BE2C (cell line): ENCODE data around the gene WT1.
A peak's percentile ranks its signal among the peaks of the same experiment; 100 is the strongest.

Experiments
- DNase-seq: peaks from one replicate; pipeline ENCODE4 v3.0.0-alpha.2; 2020
- H3K27me3 ChIP-seq: fragments of 250-450 bp; sonication (Bioruptor Pico); 2 replicates; pipeline ENCODE4 v1.5.1; 2020; ENCODE audit warnings: mild to moderate bottlenecking
- H3K36me3 ChIP-seq: fragments of 250-450 bp; sonication (Bioruptor Pico); 2 replicates; pipeline ENCODE4 v1.5.1; 2020; ENCODE audit warnings: mild to moderate bottlenecking
- H3K4me1 ChIP-seq: fragments of 250-450 bp; sonication (Bioruptor Pico); 2 replicates; pipeline ENCODE4 v1.5.1; 2020
- H3K4me3 ChIP-seq: 2 replicates; pipeline ENCODE4 v1.5.1; 2011; ENCODE audit warnings: low read depth, low read length
- H3K9me3 ChIP-seq: fragments of 250-450 bp; sonication (Bioruptor Pico); 2 replicates; pipeline ENCODE4 v1.5.1; 2020
- TF ChIP-seq, protein P1 (sequence below): IDR thresholded peaks from 2 replicates; pipeline ENCODE4 v1.5.1; 2012; ENCODE audit warnings: mild to moderate bottlenecking, low read depth, low read length

WT1 gene

DNA sequence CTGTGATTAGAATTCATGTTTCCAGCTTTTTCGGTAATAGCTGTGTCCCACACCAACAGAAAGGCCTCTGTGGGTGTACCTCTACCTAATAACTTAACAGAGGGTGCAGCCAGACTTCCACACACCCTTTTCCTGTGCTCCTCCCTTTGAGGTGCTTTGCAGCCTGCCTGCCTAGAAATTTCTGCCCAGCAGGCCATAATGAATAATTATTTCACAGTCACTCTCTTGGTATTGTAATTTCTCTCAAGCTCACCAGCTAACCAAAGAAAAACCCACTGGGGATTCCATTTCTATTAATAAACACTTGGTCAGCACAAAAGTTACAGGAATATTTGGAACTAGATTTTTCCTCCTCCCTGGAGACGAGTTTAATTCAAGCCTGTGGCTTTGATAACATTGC, 13.3 kb downstream of the WT1 start:
- TF ChIP-seq, protein P1, sequence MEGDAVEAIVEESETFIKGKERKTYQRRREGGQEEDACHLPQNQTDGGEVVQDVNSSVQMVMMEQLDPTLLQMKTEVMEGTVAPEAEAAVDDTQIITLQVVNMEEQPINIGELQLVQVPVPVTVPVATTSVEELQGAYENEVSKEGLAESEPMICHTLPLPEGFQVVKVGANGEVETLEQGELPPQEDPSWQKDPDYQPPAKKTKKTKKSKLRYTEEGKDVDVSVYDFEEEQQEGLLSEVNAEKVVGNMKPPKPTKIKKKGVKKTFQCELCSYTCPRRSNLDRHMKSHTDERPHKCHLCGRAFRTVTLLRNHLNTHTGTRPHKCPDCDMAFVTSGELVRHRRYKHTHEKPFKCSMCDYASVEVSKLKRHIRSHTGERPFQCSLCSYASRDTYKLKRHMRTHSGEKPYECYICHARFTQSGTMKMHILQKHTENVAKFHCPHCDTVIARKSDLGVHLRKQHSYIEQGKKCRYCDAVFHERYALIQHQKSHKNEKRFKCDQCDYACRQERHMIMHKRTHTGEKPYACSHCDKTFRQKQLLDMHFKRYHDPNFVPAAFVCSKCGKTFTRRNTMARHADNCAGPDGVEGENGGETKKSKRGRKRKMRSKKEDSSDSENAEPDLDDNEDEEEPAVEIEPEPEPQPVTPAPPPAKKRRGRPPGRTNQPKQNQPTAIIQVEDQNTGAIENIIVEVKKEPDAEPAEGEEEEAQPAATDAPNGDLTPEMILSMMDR = no peak
- Histone ChIP-seq H3K9me3 (no peaks in the 10 kb centered on the region), H3K36me3 (no peaks in the 10 kb centered on the region), H3K4me3 (no peak overlapping the region), H3K4me1 (no peaks in the 10 kb centered on the region; the same call in 1 of the 2 replicates), H3K27me3 (no peaks in the 10 kb centered on the region)
- no peak for DNase-seq

DNA sequence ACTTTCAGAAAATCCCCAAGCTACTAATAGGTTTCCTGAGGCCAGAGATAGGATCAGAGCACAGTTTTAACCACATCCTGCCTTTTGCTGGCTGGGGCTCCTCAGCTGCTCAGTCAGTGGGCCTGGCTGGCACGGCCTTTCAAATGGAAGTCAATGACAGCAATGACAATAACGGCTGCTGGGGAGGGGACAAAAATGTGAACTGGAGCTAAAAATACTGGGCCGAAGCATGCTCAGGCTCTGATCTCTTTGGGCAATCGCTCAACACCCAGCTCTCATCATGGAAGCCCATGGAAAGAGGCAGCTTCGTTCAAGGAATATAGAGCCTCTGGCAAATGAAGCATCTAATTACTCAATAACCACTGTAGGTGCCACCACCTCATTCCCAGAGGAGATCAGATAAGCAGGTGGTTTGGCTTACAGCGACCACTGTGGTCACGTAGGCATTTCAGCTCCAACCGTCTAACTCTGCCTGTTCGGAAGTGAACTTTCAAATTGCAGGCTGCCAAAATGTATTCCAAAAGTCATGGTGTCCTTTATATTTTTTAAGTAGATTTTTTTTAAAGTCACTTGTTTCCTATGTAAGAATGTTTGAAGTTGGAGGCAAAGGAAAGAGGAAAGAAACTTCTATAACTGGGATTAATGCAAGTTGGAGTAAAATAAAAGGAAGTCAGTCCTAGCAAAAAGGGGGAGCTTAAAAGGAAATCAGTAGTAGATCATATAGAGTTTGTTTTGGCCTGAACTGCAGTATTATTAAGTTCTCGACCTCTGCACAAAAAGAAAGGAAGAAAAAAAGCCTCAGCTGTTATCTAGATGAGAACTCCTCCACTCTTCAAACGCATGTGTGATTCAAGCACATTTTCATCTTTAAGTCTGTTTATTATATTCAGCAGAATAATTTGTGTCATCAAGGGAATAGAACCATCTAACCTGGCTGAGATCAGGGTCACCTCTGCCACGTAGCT, 14.1 kb downstream of the WT1 start:
- DNase-seq = peak; percentile 79
- Histone ChIP-seq H3K27me3 (no peaks in the 10 kb centered on the region), H3K9me3 (no peaks in the 10 kb centered on the region), H3K4me3 (peak overlapping the region; percentile 11), H3K36me3 (no peaks in the 10 kb centered on the region), H3K4me1 (no peaks in the 10 kb centered on the region; the same call in 1 of the 2 replicates)
- TF ChIP-seq, protein P1 = 0 out of 2 replicates have a peak, but pooled peaks have one; percentile 7

DNA sequence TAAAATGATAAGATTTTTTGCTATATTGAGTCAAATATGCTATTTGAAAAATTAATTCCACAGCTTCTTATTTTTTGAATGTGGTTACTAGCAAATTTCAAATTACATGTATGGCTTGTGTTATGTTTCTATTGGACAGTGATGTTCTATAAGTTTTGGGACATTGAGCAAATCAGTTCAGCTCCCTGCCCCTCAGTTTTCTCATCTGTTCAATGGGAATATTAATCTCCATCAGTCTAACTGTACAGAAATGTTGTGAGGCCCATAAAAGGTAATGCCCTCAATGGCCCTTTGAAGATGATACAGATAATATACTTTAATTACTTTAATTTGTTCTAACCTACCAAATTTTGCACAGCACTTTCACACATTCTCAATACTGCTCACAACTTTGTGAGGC, 15.2 kb downstream of the WT1 start:
- H3K9me3 ChIP-seq = no peaks in the 10 kb centered on the region
- no peaks in the 10 kb centered on the region for H3K27me3 ChIP-seq
- DNase-seq = no peak
- TF ChIP-seq, protein P1 = no peak
- H3K36me3 ChIP-seq = no peaks in the 10 kb centered on the region
- H3K4me3 ChIP-seq = no peak overlapping the region
- no peaks in the 10 kb centered on the region; the same call in 1 of the 2 replicates for H3K4me1 ChIP-seq

DNA sequence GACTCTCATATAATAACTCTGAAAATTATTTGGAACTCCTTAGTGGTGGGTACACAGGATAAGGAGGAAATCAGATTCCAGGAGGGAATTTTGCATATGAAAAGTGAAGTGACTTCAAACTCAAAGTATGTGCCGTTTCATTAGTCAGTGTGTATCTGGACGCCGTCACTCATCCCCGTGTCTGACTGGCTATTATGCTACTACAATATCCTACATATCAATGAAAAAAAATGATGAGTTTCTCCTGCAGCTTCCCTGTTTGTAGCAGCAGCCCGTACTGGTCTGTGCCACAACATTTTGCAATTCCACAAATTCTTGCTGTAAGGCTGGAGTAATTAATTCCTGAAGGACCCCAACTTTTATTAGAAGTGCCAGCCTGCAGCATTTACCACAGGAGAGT, 16.5 kb downstream of the WT1 start:
- Histone ChIP-seq H3K9me3 (no peaks in the 10 kb centered on the region), H3K4me3 (no peak overlapping the region), H3K27me3 (no peaks in the 10 kb centered on the region), H3K4me1 (no peaks in the 10 kb centered on the region; the same call in 1 of the 2 replicates), H3K36me3 (no peaks in the 10 kb centered on the region)
- DNase-seq = no peak
- TF ChIP-seq, protein P1 = no peak

DNA sequence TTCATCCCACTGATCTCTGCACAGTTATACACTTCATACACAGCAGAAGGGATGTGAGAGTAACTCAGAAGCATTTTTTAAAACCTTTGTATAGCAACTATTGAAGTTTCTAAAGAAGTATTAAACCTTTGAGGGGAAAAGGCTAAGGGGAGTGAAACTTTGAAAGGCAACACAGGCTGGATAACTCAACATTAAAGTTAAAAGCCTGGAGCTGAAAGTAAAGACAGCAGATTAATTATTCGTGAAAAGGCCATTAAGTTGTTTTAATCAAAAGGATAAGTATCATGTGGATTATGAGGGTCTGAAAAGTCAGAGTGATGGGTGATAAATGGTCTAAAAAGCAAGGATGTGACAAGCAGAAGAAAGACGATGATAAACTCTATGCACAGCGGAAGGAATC, 17.5 kb downstream of the WT1 start:
- DNase-seq = no peak
- Histone ChIP-seq H3K4me1 (no peaks in the 10 kb centered on the region; the same call in 1 of the 2 replicates), H3K27me3 (no peaks in the 10 kb centered on the region), H3K9me3 (no peaks in the 10 kb centered on the region), H3K4me3 (no peak overlapping the region), H3K36me3 (no peaks in the 10 kb centered on the region)
- TF ChIP-seq, protein P1 = no peak

DNA sequence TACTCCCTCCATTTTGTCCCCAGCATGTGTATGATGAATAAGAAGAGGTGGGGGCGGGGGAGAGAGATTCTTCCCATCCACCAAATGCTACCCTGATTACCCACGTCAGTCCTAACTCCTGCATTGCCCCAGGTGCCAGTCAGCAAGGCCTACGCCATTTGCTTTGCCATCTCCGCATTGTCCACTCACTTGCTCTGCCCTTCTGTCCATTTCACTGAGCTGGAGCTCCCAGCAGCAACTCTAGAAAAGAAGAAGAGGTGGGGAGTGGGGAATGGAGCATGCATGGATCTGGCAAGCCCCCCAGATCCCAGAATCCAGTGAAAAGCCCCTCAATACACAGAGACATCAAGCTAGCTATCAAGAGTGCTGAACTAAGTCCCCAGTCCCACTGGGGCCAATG, 19.0 kb downstream of the WT1 start:
- no peaks in the 10 kb centered on the region for H3K36me3 ChIP-seq
- no peak for DNase-seq
- no peaks in the 10 kb centered on the region for H3K9me3 ChIP-seq
- H3K4me3 ChIP-seq = no peak overlapping the region
- TF ChIP-seq, protein P1 = no peak
- no peaks in the 10 kb centered on the region; the same call in 1 of the 2 replicates for H3K4me1 ChIP-seq
- H3K27me3 ChIP-seq = no peaks in the 10 kb centered on the region
